GM21526 (cell line): ENCODE data around the gene CRIP3.
"Not testable (repeated sequence)": the region's sequence is repeated elsewhere in the genome, so short reads cannot be mapped to it uniquely, and the experiment has no call there.

Experiments
- ATAC-seq: cut with Tn5 transposase; IDR thresholded peaks from one replicate; pipeline ENCODE4 v1.9.1; 2021; ENCODE audit warnings: moderate library complexity; ENCODE audit not compliant: unreplicated experiment, low FRiP score

CRIP3 gene, protein sequence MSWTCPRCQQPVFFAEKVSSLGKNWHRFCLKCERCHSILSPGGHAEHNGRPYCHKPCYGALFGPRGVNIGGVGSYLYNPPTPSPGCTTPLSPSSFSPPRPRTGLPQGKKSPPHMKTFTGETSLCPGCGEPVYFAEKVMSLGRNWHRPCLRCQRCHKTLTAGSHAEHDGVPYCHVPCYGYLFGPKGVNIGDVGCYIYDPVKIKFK

DNA sequence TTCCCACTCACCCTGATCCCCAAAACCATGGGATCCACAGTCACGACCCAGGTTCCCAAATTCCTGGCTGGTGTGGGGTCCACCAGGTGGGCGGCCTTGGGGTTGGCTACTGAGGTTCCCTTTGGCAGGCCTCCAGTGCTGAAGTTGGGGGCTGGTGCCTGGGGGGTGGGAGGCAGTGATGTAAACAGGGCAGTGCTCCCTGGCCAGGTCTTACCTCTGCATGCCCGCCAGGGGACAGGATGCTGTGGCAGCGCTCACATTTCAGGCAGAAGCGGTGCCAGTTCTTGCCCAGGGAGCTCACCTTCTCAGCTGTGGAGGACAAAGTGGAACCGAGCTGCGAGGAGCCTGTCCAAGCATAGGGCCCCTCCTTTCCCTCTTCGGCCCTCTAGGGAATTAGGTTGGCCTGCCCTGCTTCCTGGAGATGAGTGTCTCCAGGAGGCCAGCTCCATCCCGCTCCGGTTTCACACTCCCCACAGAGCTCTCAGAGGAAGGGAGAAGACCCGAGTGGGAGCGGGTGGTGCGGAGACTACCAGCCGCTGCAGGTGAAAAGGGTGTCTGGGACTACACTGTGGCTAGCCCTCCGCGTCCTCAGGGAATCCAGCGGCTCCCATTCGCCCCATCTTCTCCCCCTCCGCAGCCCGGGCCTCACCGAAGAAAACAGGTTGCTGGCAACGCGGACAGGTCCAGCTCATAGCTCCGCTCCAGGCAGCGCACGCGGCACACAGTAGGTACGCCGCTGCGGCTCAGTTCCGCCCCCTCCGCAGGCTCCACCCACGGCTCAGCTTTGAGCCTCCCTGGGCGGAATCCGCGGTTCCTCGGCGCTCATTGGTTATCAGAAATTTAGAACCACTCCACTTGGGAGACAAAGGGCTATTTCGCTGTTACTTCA, at the start of gene CRIP3:
CRIP3 (minus strand) TSS at position 726 of the 889 bp plus-strand sequence; CDS start at position 692, 34 bp downstream.
- no peak for ATAC-seq

DNA sequence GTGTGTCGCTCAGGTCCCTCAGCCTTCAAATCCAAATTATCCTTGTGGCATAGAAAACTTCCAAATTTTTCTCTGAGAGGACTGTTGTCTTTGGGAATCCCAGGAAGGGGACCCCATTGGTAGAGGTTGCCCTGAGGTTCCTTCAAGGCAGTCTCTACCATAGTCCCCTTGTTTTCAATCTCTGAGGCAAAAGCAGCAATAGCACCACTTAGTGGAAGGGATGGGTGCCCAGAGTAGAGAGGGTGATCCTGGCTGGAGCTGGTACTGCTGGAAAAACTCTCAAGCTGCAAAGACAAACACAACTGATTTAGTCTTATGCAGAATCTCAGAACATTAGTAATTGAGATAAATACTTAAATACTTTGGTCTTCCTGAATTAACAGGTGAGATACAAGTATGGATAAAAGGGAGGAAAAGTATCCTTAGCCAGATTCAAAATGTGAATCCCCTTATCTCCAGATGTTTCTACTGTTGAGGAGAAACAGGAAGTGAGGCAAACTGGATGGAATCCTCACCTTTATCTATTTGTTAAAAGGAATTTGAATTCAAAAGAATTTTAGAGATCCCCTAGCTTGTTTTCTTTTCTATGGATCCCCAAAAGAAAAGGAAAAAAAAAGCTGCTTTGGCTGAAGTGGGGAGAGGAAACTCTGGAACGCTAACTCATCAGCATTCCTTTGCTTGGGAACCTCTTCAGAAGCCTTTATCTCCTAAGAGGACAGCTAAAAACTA, 47.4 kb upstream of the CRIP3 start:
- no peak for ATAC-seq

DNA sequence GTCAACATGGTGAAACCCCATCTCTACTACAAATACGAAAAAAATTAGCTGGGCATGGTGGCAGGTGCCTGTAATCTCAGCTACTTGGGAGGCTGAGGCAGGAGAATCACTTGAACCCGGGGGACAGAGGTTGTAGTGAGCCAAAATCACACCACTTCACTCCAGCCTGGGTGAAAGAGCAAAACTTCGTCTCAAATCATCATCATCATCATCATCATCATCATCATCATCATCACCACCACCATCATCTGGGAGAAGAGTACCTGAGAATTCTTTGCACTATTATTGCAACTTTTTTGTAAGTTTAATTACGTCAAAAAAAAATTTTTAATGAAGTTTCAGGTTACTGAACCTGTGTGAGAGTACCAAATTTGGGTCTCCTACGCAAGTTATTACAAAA, 43.3 kb upstream of the CRIP3 start:
- ATAC-seq: not testable (repeated sequence)

DNA sequence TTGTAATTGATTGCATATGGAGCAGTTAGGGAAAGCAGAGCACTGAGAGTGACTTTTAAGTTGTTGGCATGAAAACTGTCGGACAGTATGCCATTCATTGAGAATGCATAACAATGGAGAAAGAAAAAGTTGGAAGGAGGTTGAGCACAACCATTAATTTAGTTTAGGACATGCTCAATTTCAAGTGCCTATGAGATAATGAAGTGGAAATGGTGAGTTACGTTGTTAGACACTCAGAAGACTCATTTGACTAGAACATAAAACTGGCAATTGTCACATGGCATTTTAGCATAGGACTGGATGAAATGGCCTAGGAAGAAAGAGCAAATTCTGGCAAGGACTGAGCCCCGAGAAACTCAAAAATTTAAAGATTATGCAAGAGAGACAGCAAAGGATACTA, 38.8 kb upstream of the CRIP3 start:
- ATAC-seq: no peak

DNA sequence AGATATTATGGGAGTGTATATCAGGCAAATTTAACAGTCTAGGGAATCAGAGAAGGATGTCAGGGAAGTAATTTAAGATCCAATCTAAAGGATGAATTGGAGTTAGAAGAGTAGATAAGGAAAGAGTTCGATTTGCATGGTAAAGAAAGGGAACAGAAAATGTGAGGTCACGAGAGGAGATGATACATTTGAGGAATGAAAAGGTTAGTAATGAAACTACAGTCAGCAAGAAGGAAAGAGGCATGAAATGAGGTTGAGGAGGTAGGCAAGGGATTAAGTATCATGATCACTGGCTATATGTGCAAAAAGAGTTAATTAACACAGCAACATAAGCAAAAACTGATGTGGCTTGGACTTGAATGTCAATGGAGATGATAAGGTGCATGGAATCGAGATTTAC, 38.4 kb upstream of the CRIP3 start:
- no peak for ATAC-seq

DNA sequence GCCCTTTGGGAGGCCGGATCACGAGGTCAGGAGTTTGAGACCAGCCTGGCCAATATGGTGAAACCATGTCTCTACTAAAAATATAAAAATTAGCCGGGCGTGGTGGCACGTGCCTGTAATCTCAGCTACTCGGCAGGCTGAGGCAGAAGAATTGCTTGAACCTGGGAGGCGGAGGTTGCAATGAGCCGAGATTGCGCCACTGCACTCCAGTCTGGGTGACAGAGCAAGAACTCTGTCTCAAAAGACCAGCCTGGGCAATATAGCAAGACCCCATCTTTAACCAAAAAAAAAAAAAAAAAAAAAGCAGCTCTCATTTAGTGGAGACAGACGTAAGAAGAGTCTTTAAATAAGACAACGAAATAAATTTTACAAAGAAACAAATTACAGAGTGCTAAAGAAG, 37.6 kb upstream of the CRIP3 start:
- ATAC-seq: not testable (repeated sequence)

DNA sequence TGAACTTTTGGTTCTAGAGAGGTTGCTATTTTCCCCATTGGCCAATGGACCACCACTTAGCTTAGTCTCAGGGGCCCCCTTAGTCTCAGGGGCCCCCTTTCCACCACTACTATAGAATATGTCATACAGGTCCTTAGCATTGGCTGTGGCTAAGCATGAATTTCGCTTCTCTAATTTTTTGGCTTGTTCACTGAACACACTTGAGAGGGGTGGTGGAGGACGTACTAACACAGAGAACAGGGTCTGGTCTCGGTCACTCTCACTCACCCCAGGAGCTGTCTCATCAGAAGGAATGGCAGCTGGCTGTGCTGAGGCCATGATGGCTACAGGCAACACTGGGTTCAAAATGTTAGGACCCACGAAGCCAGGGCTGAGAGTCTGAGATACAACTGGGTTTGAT, 30.5 kb upstream of the CRIP3 start:
- ATAC-seq: peak; percentile 73

DNA sequence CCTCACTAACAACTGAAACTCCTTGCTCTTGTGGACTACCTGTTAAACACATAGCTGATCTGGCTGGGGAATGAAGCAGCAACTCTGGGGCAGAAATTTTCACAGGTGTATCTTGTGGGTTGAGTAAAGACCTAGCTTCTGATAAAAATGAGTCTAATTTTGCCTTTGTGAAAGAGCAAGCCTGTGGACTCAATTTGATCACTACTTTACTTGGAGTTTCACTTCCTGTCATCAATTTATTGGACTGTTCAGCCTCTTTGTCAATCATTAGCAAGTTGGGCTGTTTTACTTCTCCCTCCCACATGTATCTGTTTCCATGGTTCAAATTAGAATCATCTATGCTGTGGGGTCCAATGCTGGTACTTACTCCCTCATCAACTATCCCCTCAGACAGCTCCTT, 29.6 kb upstream of the CRIP3 start:
- ATAC-seq: no peak

DNA sequence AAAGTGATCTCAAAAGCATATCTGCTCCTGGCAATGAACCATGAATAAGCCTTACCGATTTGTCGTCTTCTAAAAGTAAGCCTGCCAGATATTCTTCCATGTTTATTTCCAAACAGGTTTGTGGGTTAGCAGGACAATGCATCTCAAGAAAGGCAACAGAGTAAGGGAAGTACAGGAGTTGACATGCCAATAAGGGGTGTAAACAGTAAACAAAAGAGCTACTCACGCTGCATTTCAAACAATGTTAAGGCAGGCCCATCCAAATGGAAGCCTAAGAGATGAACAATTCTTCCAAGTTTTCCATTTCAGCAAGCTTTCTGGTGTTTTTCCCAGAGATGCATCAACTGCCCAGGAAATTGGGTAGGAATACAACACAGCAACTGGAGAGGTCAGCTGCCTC, 27.8 kb upstream of the CRIP3 start:
- ATAC-seq: no peak

DNA sequence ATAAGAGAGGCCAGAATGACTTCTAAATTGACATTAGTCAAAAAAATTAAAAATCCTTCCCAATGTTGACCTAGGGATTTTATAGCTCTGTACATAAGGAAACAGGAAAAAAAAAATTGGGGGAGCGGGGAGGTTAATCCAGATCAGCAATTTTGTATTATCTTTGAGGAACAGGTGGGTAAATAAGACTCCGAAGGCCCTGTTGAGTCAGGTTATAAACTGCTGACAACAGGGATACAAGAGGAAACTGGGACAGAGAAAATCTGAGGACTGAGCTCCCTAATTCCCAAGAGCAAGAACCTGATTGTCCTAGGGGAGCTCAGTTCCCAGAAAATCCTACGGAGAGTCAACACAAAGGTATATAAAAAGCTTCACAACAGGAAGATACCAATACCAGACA, 26.8 kb upstream of the CRIP3 start:
- ATAC-seq: no peak

DNA sequence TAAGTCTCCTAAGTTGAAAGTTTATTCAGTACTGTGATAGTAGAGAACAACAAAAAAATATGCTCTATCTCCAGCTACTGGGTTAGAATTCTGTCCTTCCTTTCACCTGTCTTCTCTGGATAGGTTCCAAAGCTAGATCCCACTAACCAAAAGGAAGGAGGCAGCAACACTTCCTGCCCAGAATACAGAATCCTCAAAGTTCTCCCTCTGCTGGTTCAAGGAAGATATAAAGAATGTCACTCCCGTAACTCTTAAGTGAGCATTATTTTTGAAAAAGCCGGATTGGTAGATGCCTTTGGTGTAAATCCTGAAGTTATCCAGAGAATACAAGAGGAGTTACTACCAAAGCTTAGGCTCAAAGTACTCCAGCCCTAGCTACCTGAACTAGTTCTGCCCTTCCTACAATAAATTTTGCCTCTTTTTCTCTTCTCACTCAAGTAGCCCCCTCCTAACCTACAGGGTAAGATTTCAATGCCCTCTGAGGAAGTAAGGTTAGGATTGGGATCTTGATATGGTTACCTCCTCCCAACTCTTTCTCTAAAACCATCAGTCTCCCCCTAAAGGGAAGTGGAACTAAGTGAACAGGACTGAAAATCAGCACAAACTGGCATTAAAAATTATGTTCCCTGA, 26.0 kb upstream of the CRIP3 start:
- ATAC-seq: no peak

DNA sequence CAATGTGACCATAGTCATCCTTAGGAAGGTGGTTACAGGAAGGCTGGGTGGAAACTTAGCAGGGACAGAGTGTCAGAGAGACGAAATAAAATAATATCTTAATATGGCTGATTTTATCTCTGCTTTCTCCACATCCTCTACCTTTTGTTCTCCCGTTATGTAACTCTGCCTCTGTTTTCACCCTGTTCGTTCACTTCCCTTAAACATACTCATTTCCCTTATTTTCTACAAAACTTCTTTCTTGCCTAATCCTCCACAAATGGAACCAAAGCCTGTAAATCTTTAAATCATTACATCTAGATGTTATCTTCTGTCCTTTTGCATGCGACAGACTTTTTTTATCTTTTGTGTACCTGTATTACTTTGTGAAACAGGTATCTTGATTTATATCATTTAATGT, 23.3 kb upstream of the CRIP3 start:
- no peak for ATAC-seq

DNA sequence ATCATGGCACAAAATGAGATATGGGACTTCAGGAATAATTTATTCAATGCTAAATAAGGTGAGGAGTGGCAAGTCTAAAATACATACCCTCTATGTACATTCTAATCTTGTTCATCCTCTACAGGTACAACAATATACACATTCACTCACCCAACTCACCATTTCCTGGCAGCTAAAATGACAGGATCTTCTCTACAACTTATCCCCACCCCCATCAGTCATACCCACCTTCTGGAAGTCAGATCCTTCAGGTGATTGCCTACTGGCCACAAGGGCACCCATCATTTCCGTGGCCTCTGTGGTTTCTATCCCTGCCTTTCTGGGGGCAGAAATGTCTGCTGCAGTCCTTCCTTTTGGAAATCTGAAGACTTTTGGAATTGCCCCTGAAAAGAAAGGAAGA, 22.8 kb upstream of the CRIP3 start:
- no peak for ATAC-seq

DNA sequence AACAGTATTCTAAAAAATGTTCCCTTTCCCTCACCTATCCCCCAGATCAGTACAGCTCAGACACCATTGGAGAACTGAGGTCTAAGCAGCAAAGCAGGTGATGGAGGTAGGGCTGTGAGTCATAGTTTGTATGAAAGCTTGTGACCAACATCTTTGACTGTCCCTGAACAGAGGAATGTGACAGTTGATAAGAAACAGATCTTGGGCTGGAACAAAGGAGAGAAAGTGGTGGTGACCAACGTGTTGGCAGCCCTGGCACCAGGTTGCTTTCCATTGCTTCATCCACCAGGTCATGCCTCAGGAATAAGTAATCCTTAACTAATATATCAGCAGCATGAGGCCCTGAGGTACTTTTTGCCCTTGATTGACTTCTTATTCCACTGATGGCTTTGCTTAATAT, 19.9 kb upstream of the CRIP3 start:
- no peak for ATAC-seq

DNA sequence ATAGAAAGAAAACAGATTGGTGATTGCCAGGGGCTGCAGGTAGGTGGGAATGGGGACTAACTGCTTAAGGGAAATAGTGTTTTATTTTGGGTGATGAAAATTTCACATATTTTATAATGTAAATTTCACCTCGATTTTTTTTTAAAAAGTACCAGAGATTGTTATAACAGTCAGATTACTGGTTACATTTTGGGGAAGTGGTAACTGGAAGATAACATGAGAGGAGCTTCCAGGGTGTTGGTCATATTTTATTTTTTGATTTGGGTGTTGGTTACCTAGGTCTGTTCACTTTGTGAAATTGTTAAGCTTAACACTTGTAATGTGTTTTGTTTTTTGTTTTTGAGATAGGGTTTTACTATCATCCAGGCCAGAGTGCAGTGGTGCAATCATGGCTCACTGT, 17.2 kb upstream of the CRIP3 start:
- no peak for ATAC-seq

DNA sequence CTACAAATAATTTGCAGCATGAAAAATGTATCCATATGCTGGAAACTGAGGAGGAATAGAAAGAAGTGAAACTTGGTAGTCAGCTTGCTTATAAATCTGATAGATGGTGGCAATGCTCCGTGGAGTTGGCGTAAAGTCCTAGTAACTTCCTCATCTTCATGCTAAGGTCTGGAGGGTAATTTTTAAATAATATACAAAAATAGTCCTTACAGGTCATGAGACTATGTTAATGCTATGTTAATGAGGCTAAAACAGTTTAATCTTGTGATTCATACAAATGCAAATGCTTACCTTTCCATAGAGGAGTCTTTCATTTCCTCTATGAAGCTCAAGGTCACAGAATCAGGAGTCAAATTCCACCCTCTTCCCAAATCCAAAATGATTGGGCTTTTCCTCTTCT, 9.4 kb upstream of the CRIP3 start:
- no peak for ATAC-seq

DNA sequence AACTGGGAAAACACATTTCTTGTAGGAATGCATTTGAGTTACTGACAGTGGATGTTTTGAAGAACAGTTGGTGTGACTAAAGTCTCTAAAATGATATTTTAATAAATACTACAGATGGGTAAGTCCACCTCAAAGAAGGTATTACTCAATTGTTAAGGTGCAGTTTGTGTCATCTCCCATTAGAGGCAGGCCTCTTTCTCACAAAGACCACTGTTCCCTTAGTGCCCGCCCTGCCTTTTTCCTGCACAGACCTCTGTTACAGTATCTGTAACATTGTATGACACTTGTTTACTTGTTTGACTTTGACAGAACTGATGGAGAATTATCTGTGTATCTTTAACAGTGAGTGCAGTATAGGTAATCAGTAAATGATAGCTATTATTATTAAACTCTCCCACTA, 5.2 kb upstream of the CRIP3 start:
- ATAC-seq: no peak

DNA sequence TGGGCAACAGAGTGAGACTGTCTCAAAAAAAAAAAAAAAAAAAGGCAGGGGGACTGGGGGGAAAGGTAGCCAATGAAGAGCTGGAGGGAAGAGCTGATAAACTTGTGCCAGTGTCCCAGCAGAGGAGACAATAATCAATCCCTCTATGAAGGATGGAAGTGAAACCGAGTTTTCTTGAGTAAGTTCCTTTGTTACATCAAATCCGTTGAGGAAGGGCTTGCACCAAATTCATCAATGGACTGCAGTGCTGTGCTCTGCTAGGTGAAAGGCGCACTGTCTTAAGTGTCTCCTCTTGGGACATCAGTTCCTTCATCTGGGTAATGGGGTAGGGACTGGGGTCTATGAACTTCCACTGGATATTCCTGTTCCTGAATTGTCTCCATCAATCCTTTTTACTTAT, 3.0 kb upstream of the CRIP3 start:
- no peak for ATAC-seq

DNA sequence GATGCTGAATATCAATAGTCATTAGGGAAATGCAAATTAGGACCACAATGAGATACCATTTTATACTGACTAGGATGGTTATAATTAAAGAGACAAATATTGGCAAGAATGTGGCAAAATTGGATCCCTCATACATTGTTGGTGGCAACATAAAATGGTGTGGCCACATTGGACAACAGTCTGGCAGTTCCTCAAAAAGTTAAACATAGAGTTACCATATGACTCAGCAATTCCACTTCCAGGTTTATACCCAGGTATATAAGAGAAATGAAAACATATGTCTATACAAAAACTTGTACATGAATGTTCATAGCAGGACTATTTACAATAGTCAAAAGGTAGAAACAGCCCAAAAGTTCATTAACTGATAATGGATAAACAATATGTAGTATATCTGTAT, 2.0 kb upstream of the CRIP3 start:
- no peak for ATAC-seq

DNA sequence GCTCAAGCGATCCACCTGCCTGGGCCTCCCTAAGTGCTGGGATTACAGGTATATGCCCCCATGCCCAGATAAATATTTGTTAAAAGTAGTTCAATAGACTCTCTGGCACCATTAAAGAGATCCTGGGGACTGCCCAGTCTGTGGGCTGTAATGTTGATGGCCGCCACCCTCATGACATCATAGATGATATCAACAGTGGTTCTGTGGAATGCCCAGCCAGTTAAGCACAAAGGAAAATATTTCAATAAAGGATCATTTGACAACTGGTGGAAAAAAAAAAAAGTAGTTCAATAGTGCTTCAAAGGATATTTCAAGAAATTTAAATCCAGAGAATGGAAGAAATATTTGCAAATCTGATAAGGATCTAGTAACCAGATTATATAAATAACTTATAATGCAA, 1.5 kb upstream of the CRIP3 start:
- ATAC-seq: no peak

DNA sequence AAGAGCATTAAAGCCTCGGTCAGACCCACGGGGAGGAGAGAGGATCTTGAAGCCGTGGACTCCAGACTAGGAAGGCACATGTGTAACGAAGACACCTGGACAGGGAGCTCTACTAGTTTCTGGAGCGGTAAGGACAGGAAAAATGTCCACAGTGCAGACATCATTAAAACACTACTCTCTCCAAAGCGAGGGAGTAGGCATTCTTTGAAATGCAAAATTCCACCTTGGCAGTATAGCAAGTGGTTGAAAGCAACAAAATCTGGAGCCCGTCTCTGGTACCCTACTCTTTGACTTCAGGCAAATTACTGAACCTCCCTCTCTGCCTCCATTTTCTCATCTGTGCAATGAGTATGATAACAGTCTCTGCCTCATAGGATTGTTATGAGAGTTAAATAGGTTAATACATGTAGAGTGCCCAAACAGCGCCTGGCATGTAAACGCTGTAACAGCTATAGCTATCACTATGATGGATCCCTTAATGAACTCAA, 408 bp upstream of the CRIP3 start:
- ATAC-seq: no peak
